Stimulated activated naive B cell treated with anti-CD40 and anti-IgM and Interleukin-4, amounts not matched to agents 10 μg/mL and 1 μg/mL and 100 μg/mL, for 72 hours (primary cell): ENCODE measurements around the gene SLC4A5.

Experiments used
- ATAC-seq, 2 donors: fragments of 150-1000 bp; cut with Tn5 transposase; replicated peaks; 2 replicates each; pipeline ENCODE4 v1.10.0; 2021; ENCODE audit warnings: moderate library complexity in 1 of 2
- DNase-seq: peaks from one replicate; pipeline ENCODE4 v3.0.0; 2021
- H3K27ac Mint-ChIP-seq: one replicate; pipeline ENCODE4 v1.8.0; 2022; ENCODE audit warnings: mild to moderate bottlenecking, mixed read lengths
- H3K27me3 Mint-ChIP-seq, 2 donors: one replicate each; pipeline ENCODE4 v1.8.0; 2022; ENCODE audit warnings: mixed read lengths in 2 of 2
- H3K36me3 Mint-ChIP-seq, 2 donors: one replicate each; pipeline ENCODE4 v1.8.0; 2022; ENCODE audit warnings: mixed read lengths in 2 of 2, mild to moderate bottlenecking in 1 of 2
- H3K4me1 Mint-ChIP-seq, 2 donors: one replicate each; pipeline ENCODE4 v1.8.0; 2022; ENCODE audit warnings: mixed read lengths in 2 of 2, mild to moderate bottlenecking in 1 of 2
- H3K4me3 Mint-ChIP-seq, 2 donors: one replicate each; pipeline ENCODE4 v1.8.0; 2022; ENCODE audit warnings: mild to moderate bottlenecking in 2 of 2, mixed read lengths in 2 of 2, moderate library complexity in 1 of 2
- H3K9me3 Mint-ChIP-seq, 2 donors: one replicate each; pipeline ENCODE4 v1.8.0; 2022; ENCODE audit warnings: mixed read lengths in 2 of 2, mild to moderate bottlenecking in 1 of 2

SLC4A5 gene, protein sequence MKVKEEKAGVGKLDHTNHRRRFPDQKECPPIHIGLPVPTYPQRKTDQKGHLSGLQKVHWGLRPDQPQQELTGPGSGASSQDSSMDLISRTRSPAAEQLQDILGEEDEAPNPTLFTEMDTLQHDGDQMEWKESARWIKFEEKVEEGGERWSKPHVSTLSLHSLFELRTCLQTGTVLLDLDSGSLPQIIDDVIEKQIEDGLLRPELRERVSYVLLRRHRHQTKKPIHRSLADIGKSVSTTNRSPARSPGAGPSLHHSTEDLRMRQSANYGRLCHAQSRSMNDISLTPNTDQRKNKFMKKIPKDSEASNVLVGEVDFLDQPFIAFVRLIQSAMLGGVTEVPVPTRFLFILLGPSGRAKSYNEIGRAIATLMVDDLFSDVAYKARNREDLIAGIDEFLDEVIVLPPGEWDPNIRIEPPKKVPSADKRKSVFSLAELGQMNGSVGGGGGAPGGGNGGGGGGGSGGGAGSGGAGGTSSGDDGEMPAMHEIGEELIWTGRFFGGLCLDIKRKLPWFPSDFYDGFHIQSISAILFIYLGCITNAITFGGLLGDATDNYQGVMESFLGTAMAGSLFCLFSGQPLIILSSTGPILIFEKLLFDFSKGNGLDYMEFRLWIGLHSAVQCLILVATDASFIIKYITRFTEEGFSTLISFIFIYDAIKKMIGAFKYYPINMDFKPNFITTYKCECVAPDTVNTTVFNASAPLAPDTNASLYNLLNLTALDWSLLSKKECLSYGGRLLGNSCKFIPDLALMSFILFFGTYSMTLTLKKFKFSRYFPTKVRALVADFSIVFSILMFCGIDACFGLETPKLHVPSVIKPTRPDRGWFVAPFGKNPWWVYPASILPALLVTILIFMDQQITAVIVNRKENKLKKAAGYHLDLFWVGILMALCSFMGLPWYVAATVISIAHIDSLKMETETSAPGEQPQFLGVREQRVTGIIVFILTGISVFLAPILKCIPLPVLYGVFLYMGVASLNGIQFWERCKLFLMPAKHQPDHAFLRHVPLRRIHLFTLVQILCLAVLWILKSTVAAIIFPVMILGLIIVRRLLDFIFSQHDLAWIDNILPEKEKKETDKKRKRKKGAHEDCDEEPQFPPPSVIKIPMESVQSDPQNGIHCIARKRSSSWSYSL

DNA sequence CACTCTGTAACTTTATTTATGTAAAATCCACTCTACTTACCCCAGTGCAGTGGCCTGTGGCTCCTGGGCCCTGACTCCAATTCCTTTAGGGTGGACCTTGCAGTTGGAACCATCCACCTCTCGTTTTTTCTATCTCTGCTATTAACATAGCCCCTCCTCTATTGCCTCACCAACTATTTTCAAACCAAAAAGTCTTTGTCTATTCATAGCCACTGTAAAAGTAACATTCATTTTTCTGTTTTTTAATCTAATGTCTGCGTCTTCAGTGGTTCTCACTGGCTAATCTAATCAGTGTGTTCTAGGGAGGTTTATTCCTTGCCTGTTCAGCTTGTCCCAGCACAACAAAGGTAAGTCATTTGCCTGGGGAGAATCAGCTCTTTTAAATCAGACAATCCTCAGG lies at the start of gene SLC4A5:
TSS of gene SLC4A5 (minus strand) at position 101 of the 400 bp plus-strand sequence. CDS start 28,393 bp downstream, outside the sequence.
- Mint-ChIP-seq H3K4me1 (no peaks in the 10 kb centered on the region), H3K4me3 (no peak within 1 kb of the TSS), H3K27me3 (no peaks in the 10 kb centered on the region), H3K27ac (no peak within 1 kb of the TSS), H3K36me3 (peaks cover 2 to 5% of the 10 kb centered on the region in 2 donors), H3K9me3 (no peaks in the 10 kb centered on the region)
- ATAC-seq (no peak), DNase-seq (no peak)

DNA sequence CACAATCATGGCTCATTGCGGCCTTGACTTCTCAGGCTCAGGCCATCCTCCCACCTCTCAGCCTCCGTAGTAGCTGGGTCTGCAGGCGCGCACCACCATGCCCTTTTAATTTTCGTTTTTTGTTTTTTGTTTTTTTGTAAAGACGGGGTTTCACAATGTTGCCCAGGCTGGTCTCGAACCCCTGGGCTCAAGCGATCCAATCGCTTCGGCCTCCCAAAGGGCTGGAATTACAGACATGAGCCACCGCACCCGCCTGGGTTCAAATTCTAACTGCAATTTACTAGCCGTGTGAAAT lies 49.2 kb upstream of the SLC4A5 start:
- Mint-ChIP-seq H3K27ac (peak overlapping the region; percentile 100), H3K36me3 (peaks cover 0 to 2% of the 10 kb centered on the region in 2 donors), H3K4me3 (peak overlapping the region; percentile 96 to 97), H3K9me3 (no peaks in the 10 kb centered on the region), H3K4me1 (peaks cover 0 to 2% of the 10 kb centered on the region in 2 donors), H3K27me3 (peaks cover 4 to 5% of the 10 kb centered on the region in 2 donors)
- ATAC-seq (peak in 1 of 2 donors; percentile 19), DNase-seq (no peak)

GRCh38 chr2:74391580-74392448 lies 48.6 kb upstream of the SLC4A5 start:
- peak; percentile 88 to 89 for ATAC-seq
- peaks cover 0 to 2% of the 10 kb centered on the region in 2 donors for H3K36me3 Mint-ChIP-seq
- H3K27ac Mint-ChIP-seq, result peak overlapping the region; percentile 100
- H3K4me3 Mint-ChIP-seq, result peak overlapping the region; percentile 96 to 97
- peak; percentile 87 for DNase-seq
- peaks cover 4 to 5% of the 10 kb centered on the region in 2 donors for H3K27me3 Mint-ChIP-seq
- H3K4me1 Mint-ChIP-seq, result peaks cover 0 to 2% of the 10 kb centered on the region in 2 donors
- H3K9me3 Mint-ChIP-seq, result no peaks in the 10 kb centered on the region

- peaks cover 4 to 5% of the 10 kb centered on the region in 2 donors for H3K27me3 Mint-ChIP-seq
- H3K36me3 Mint-ChIP-seq, result peaks cover 0 to 2% of the 10 kb centered on the region in 2 donors
- ATAC-seq (peak in 1 of 2 donors; percentile 32), DNase-seq (no peak)
- peak overlapping the region; percentile 96 to 97 for H3K4me3 Mint-ChIP-seq
- H3K27ac Mint-ChIP-seq, result peak overlapping the region; percentile 86
- peaks cover 0 to 2% of the 10 kb centered on the region in 2 donors for H3K4me1 Mint-ChIP-seq
- H3K9me3 Mint-ChIP-seq, result no peaks in the 10 kb centered on the region
Measured at GRCh38 chr2:74391209-74391579, 48.0 kb upstream of the SLC4A5 start.

- Mint-ChIP-seq H3K27ac (no peak overlapping the region), H3K9me3 (no peaks in the 10 kb centered on the region), H3K4me3 (peak overlapping the region in 1 of 2 donors; percentile 10), H3K36me3 (peaks cover 0 to 2% of the 10 kb centered on the region in 2 donors), H3K27me3 (peaks cover 4 to 5% of the 10 kb centered on the region in 2 donors), H3K4me1 (peaks cover 0 to 2% of the 10 kb centered on the region in 2 donors)
- ATAC-seq, result no peak
- DNase-seq, result no peak
Measured at GRCh38 chr2:74390606-74391005, 47.4 kb upstream of the SLC4A5 start.

DNA sequence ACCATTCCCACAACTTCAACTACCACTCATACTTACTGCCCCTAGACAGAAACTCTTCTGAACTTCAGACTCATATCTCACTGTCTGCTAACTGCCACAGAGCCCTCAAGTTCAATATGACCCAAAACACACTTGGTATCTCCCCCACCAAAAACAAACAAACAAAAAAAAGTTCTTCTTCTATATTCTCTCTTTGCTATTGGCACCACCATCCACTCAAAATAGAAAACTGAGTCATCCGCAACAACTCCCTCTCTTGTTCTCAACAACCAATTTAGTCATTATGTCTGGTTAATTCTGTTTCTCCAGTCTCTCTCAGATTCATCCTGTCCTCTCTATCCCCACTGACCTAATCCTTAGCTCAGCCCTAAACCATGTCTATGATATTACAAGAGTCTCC lies 44.1 kb upstream of the SLC4A5 start:
- H3K36me3 Mint-ChIP-seq, result peaks cover 4 to 7% of the 10 kb centered on the region in 2 donors
- no peaks in the 10 kb centered on the region for H3K27me3 Mint-ChIP-seq
- H3K27ac Mint-ChIP-seq, result no peak overlapping the region
- no peak overlapping the region for H3K4me3 Mint-ChIP-seq
- ATAC-seq (no peak), DNase-seq (no peak)
- H3K4me1 Mint-ChIP-seq, result peaks cover 0 to 3% of the 10 kb centered on the region in 2 donors
- no peaks in the 10 kb centered on the region for H3K9me3 Mint-ChIP-seq

- ATAC-seq (no peak), DNase-seq (no peak)
- peaks cover 9 to 16% of the 10 kb centered on the region in 2 donors for H3K4me1 Mint-ChIP-seq
- H3K27me3 Mint-ChIP-seq, result no peaks in the 10 kb centered on the region
- H3K36me3 Mint-ChIP-seq, result peaks cover 6 to 11% of the 10 kb centered on the region in 2 donors
- no peaks in the 10 kb centered on the region for H3K9me3 Mint-ChIP-seq
- H3K27ac Mint-ChIP-seq, result no peak overlapping the region
- no peak overlapping the region for H3K4me3 Mint-ChIP-seq
Measured at GRCh38 chr2:74385396-74385795, 42.2 kb upstream of the SLC4A5 start.

- DNase-seq (no peak), ATAC-seq (no peak)
- no peak overlapping the region for H3K27ac Mint-ChIP-seq
- no peak overlapping the region for H3K4me3 Mint-ChIP-seq
- no peaks in the 10 kb centered on the region for H3K9me3 Mint-ChIP-seq
- peaks cover 7 to 11% of the 10 kb centered on the region in 2 donors for H3K36me3 Mint-ChIP-seq
- H3K27me3 Mint-ChIP-seq, result no peaks in the 10 kb centered on the region
- H3K4me1 Mint-ChIP-seq, result peaks cover 14 to 26% of the 10 kb centered on the region in 2 donors
Measured at GRCh38 chr2:74384051-74384450, 40.8 kb upstream of the SLC4A5 start.

DNA sequence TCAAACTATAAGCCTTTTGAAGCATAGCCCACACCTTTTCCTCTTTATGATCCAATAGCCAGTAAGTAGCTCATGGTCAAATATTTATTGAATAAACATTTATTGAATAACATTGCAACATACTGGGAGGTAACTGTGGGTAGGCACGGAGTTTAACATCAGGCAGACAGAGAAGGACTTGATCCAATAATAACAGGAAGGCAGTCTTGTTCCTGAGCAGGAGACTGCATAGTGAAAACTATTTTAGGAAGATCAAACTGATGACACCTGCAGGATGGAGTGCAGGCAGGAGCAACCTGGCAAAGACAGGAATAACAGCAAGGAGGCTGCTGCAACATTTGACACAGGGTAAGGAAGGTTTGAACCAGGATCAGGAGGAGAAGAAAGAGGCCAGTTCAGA lies 40.0 kb upstream of the SLC4A5 start:
- no peak overlapping the region for H3K4me3 Mint-ChIP-seq
- H3K27ac Mint-ChIP-seq, result no peak overlapping the region
- ATAC-seq (no peak), DNase-seq (no peak)
- H3K4me1 Mint-ChIP-seq, result peaks cover 19 to 33% of the 10 kb centered on the region in 2 donors
- H3K36me3 Mint-ChIP-seq, result peaks cover 11 to 18% of the 10 kb centered on the region in 2 donors
- no peaks in the 10 kb centered on the region for H3K9me3 Mint-ChIP-seq
- no peaks in the 10 kb centered on the region for H3K27me3 Mint-ChIP-seq

DNA sequence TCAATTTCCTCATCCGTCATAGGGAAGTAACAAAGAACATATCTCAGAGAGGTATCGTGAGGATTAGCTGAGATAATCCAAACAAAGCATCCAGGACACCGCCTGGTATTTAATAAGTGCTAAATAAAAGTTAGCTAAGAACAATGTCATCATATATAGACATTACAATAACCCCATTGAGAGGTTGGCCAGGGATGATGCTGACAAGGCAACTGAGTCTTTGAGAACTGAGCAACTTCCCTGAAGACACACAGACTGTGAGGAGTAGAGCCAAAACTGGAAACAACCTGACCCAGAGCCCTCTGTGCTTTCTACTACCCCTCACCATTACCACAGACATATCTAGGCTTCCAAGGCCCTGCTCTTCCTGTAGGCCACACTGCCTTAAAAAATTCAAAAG lies 38.5 kb upstream of the SLC4A5 start:
- no peak for ATAC-seq
- Mint-ChIP-seq H3K9me3 (no peaks in the 10 kb centered on the region), H3K4me3 (no peak overlapping the region), H3K36me3 (peaks cover 15 to 31% of the 10 kb centered on the region in 2 donors), H3K4me1 (peaks cover 19 to 33% of the 10 kb centered on the region in 2 donors), H3K27ac (no peak overlapping the region), H3K27me3 (no peaks in the 10 kb centered on the region)
- DNase-seq, result no peak

- Mint-ChIP-seq H3K9me3 (no peaks in the 10 kb centered on the region), H3K36me3 (peaks cover 22 to 44% of the 10 kb centered on the region in 2 donors), H3K4me3 (peak within 1 kb of the TSS; percentile 18 to 46), H3K27ac (peak within 1 kb of the TSS; percentile 76), H3K4me1 (peaks cover 25 to 41% of the 10 kb centered on the region in 2 donors), H3K27me3 (no peaks in the 10 kb centered on the region)
- peak; percentile 71 to 72 for ATAC-seq
- no peak for DNase-seq
Measured at GRCh38 chr2:74379851-74380789, 36.9 kb upstream of the SLC4A5 start, which contains the start of gene DCTN1. Gene DCTN1, minus strand, starts transcription at chr2:74380311. Its CDS starts 274 bp downstream, at chr2:74380037.

GRCh38 chr2:74378007-74378406 lies 34.8 kb upstream of the SLC4A5 start:
- Mint-ChIP-seq H3K4me1 (peaks cover 28 to 41% of the 10 kb centered on the region in 2 donors), H3K27me3 (no peaks in the 10 kb centered on the region)

More at GRCh38 chr2:74378007-74378406, 34.8 kb upstream of the SLC4A5 start:
- no peak overlapping the region for H3K4me3 Mint-ChIP-seq
- H3K36me3 Mint-ChIP-seq, result peaks cover 21 to 47% of the 10 kb centered on the region in 2 donors
- DNase-seq (no peak), ATAC-seq (no peak)
- no peak overlapping the region for H3K27ac Mint-ChIP-seq
- no peaks in the 10 kb centered on the region for H3K9me3 Mint-ChIP-seq
